ENCODE results near the gene SMAD1. TPM values are rescaled to one million over a fixed set of nuclear protein-coding genes. Genes with fewer than 3 reads are reported as not detected.
A peak's percentile ranks its signal among the peaks of the same experiment; 100 is the strongest.

Gene SMAD1
- total RNA-seq, 1 experiment from 2014 or later: 21.1 TPM

DNA sequence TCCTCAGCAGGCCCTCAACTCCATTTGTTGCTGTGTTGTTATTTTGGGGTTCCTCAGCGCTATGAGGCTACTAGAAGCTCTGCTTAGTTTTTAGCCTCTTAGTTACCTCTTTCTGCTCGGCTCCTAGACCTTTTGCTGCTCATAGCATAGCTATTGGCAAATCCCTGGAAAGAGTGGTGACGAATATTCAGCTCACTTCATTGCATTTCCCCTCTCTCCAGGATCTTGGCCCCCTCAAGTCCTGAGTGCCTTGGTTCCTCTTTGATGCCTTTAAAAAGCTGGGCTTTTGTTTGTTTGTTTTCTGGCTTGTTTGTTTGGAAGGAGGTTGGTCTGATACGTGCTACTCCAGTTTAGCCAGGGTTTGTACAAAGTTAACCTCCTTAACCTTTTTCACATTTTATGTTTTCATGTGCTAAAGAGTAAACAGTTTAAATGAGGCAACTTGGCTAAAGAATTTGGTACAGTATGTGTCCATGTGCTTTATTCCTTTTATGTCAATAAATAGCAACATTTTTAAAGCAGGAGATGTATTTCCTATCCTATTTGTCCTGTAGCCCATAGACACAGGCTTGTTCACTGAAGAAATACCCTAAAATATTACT, 31.5 kb downstream of the SMAD1 start:
- H2AK5ac ChIP-seq (ENCODE audit: insufficient read length, low read length): no peak overlapping the region
- no peak overlapping the region for H2BK12ac ChIP-seq (ENCODE audit: insufficient read length, low read depth, low read length)
- H2BK20ac ChIP-seq (ENCODE audit: low read depth, low read length, poor library complexity, severe bottlenecking): no peak overlapping the region
- H2BK120ac ChIP-seq (ENCODE audit: low read depth, low read length, poor library complexity, severe bottlenecking): no peak overlapping the region
- H3K79me2 ChIP-seq (ENCODE audit: insufficient read depth, low read length): peaks cover 4% of the 10 kb centered on the region; the same call in 1 of the 2 replicates
- no peak overlapping the region for H3T11ph ChIP-seq (ENCODE audit: low read length)
- H3K4me3 Mint-ChIP-seq: no peak overlapping the region
- H3K36me3 Mint-ChIP-seq (ENCODE audit: insufficient read depth in 1 of 3, low read depth in 3 of 3): peaks cover 14 to 33% (median 26%) of the 10 kb centered on the region in 3 experiments
- peak overlapping the region in 1 of 3 experiments; percentile 34; a peak in 2 of 7 replicates for H3K27ac Mint-ChIP-seq
- H3K4ac ChIP-seq (ENCODE audit: low read depth, low read length): no peak overlapping the region
- DNase-seq: no peak
- no CpG with 5 or more reads among the region's 4 CpGs for WGBS (ENCODE audit: extremely low coverage, insufficient read length, low lambda C conversion rate)
- no peaks in the 10 kb centered on the region for H3K23me2 ChIP-seq (ENCODE audit: insufficient read length, low read depth, low read length, poor library complexity, severe bottlenecking)
- H3K27ac ChIP-seq (ENCODE audit: insufficient read length, low read depth, low read length): no peak overlapping the region
- H4K8ac ChIP-seq (replicated peaks; ENCODE audit: insufficient read length, low read depth, low read length): no peak overlapping the region
- peaks cover 5% of the 10 kb centered on the region for H3K9me3 ChIP-seq (ENCODE audit: control insufficient read depth, low read depth, low read length)
- peaks cover 11 to 19% of the 10 kb centered on the region in 2 experiments for H3K9me3 Mint-ChIP-seq
- no peak overlapping the region for H3K56ac ChIP-seq (ENCODE audit: insufficient read length, low read depth, low read length)
- H3K4me2 ChIP-seq (ENCODE audit: insufficient read depth, insufficient read length, low read length): no peak overlapping the region
- H3K9ac ChIP-seq (ENCODE audit: extremely low read depth, insufficient read length, low read length): no peak overlapping the region
- H3K14ac ChIP-seq (ENCODE audit: insufficient read depth, low read length): no peak overlapping the region
- no peaks in the 10 kb centered on the region for H3K27me3 ChIP-seq (ENCODE audit: insufficient read depth, low read length)
- H2BK15ac ChIP-seq (ENCODE audit: low read depth, low read length): no peak overlapping the region
- H3K27me3 Mint-ChIP-seq (ENCODE audit: low read depth): no peaks in the 10 kb centered on the region
- no peaks in the 10 kb centered on the region; the same call in 1 of the 2 replicates for H3K4me1 ChIP-seq (ENCODE audit: insufficient read depth, low read length)
- no peak overlapping the region for H2BK5ac ChIP-seq (ENCODE audit: insufficient read length, low read length)
- no peak overlapping the region for H2AFZ ChIP-seq (ENCODE audit: low read length)
- TF ChIP-seq, protein P1, sequence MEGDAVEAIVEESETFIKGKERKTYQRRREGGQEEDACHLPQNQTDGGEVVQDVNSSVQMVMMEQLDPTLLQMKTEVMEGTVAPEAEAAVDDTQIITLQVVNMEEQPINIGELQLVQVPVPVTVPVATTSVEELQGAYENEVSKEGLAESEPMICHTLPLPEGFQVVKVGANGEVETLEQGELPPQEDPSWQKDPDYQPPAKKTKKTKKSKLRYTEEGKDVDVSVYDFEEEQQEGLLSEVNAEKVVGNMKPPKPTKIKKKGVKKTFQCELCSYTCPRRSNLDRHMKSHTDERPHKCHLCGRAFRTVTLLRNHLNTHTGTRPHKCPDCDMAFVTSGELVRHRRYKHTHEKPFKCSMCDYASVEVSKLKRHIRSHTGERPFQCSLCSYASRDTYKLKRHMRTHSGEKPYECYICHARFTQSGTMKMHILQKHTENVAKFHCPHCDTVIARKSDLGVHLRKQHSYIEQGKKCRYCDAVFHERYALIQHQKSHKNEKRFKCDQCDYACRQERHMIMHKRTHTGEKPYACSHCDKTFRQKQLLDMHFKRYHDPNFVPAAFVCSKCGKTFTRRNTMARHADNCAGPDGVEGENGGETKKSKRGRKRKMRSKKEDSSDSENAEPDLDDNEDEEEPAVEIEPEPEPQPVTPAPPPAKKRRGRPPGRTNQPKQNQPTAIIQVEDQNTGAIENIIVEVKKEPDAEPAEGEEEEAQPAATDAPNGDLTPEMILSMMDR (conservative IDR thresholded peaks at IDR 0.05): no peak
- H3K18ac ChIP-seq (ENCODE audit: insufficient read length, low read depth, low read length): no peak overlapping the region
- no peak overlapping the region for H3K23ac ChIP-seq (ENCODE audit: insufficient read length, low read depth, low read length)
- no peaks in the 10 kb centered on the region for H4K20me1 ChIP-seq (ENCODE audit: control insufficient read depth, insufficient read depth, insufficient read length)
- peaks cover 3% of the 10 kb centered on the region for H3K79me1 ChIP-seq (ENCODE audit: insufficient read depth, low read depth, low read length, poor library complexity, severe bottlenecking)
- peaks cover 29 to 31% of the 10 kb centered on the region in 2 experiments for H3K4me1 Mint-ChIP-seq
- H4K91ac ChIP-seq (ENCODE audit: insufficient read length, low read depth, low read length): no peak overlapping the region
- no peak overlapping the region for H4K5ac ChIP-seq (ENCODE audit: insufficient read length, low read depth, low read length)
